A673 (cell line): ENCODE data around the gene GMPR.

Experiments
- EZH2 ChIP-seq: fragments of 200-600 bp; sonication (generic); IDR thresholded peaks from 2 replicates; pipeline ENCODE4 v1.6.1; 2017; ENCODE audit warnings: borderline replicate concordance, low read depth, mild to moderate bottlenecking, mixed read lengths, antibody characterized with exemption, low read length; ENCODE audit not compliant: poor library complexity, severe bottlenecking
- TF ChIP-seq, protein P1 (sequence below): fragments of 300-800, 200-600 bp; sonication (generic); conservative IDR thresholded peaks from 2 replicates; pipeline ENCODE4 v1.5.1; 2017; ENCODE audit warnings: low read depth, mild to moderate bottlenecking, antibody characterized with exemption, low read length, moderate library complexity, mixed read lengths

DNA sequence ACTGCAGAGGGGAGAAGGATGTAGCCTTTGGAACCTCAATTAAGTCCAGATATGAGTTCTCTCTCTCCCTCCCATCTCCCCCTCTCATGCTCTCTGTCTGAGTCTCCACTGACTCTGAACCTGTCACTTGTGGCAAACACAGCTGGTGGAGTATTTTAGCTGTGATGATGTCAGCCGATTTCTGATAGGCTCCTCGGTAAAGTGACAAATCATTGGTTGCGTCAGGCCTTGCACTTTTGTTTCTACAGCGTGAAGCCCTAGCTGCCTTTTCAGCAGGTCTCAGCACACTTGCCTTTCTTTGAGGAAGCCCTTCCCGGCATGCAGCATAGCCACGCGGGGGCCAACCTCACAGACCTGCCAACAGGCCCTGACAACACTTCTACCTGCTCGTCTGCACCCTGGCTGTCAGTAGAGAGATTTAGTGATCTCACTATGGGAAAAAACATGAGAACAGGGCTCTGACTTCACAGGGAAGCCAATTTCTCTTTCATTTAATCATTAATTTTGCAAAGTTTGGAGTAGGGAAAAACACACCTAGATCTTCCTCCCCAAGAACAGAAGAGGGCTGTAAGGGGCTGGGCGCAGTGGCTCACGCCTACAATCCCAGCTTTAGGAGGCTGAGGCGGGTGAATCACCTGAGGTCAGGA lies 84.4 kb downstream of the GMPR start:
- TF ChIP-seq, protein P1, sequence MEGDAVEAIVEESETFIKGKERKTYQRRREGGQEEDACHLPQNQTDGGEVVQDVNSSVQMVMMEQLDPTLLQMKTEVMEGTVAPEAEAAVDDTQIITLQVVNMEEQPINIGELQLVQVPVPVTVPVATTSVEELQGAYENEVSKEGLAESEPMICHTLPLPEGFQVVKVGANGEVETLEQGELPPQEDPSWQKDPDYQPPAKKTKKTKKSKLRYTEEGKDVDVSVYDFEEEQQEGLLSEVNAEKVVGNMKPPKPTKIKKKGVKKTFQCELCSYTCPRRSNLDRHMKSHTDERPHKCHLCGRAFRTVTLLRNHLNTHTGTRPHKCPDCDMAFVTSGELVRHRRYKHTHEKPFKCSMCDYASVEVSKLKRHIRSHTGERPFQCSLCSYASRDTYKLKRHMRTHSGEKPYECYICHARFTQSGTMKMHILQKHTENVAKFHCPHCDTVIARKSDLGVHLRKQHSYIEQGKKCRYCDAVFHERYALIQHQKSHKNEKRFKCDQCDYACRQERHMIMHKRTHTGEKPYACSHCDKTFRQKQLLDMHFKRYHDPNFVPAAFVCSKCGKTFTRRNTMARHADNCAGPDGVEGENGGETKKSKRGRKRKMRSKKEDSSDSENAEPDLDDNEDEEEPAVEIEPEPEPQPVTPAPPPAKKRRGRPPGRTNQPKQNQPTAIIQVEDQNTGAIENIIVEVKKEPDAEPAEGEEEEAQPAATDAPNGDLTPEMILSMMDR = no peak
- TF ChIP-seq EZH2 = no peak
